CD4-positive, alpha-beta memory T cell (primary cell): ENCODE data around the gene ADH4. TPM values are rescaled to one million over a fixed set of nuclear protein-coding genes. Genes with fewer than 3 reads are reported as not detected.

ENCODE experiments used
- CTCF ChIA-PET: fragments of 350-600 bp; sonication (Branson Sonifier 250); formaldehyde crosslinking; loops from one replicate; lab custom pipeline; 2021; ENCODE audit warnings: inconsistent platforms; ENCODE audit not compliant: partially characterized antibody; lab: Charles Lee
- POLR2A ChIA-PET: fragments of 350-600 bp; sonication (Branson Sonifier 250); formaldehyde crosslinking; loops from one replicate; lab custom pipeline; 2021; ENCODE audit not compliant: partially characterized antibody; lab: Charles Lee
- DNase-seq, 5 donors: peaks; one replicate each; pipeline versions ENCODE4 v3.0.0 to v3.0.0-alpha.2; 2020 to 2022; ENCODE audit warnings: mixed read lengths in 1 of 5
- H3K27ac ChIP-seq: one replicate; pipeline ENCODE4 v1.7.0; 2013; ENCODE audit warnings: low read depth, low read length
- H3K27me3 ChIP-seq: 2 replicates; pipeline ENCODE4 v1.7.0; 2013; ENCODE audit warnings: mild to moderate bottlenecking, low read length, moderate library complexity; ENCODE audit not compliant: insufficient read depth
- H3K36me3 ChIP-seq: 2 replicates; pipeline ENCODE4 v1.7.0; 2013; ENCODE audit warnings: mild to moderate bottlenecking, low read length, moderate library complexity; ENCODE audit not compliant: insufficient read depth
- H3K4me1 ChIP-seq: 2 replicates; pipeline ENCODE4 v1.7.0; 2013; ENCODE audit warnings: mild to moderate bottlenecking, low read length, moderate library complexity; ENCODE audit not compliant: insufficient read depth
- H3K4me3 ChIP-seq, 2 donors: one replicate each; pipeline ENCODE4 v1.7.0; 2013; ENCODE audit warnings: low read length in 2 of 2, mild to moderate bottlenecking in 1 of 2
- H3K9me3 ChIP-seq, 2 donors: one replicate each; pipeline ENCODE4 v1.7.0; 2013; ENCODE audit warnings: low read length in 2 of 2, control low read depth in 1 of 2; ENCODE audit not compliant: control insufficient read depth in 1 of 2
- H3K27ac Mint-ChIP-seq, 7 donors: one replicate each; pipeline ENCODE4 v1.8.0; 2020 to 2021; ENCODE audit warnings: mixed read lengths in 7 of 7, mild to moderate bottlenecking in 6 of 7, inconsistent platforms in 3 of 7, moderate library complexity in 3 of 7
- H3K27me3 Mint-ChIP-seq, 2 donors: one replicate each; pipeline ENCODE4 v1.8.0; 2020 to 2021; ENCODE audit warnings: mixed read lengths in 2 of 2
- H3K36me3 Mint-ChIP-seq, 2 donors: one replicate each; pipeline ENCODE4 v1.8.0; 2020 to 2021; ENCODE audit warnings: mixed read lengths in 2 of 2, inconsistent platforms in 1 of 2, mild to moderate bottlenecking in 1 of 2
- H3K4me1 Mint-ChIP-seq, 4 donors: one replicate each; pipeline ENCODE4 v1.8.0; 2020 to 2021; ENCODE audit warnings: mixed read lengths in 4 of 4, mild to moderate bottlenecking in 1 of 4
- H3K4me3 Mint-ChIP-seq, 8 donors: one replicate each; pipeline ENCODE4 v1.8.0; 2020 to 2021; ENCODE audit warnings: mixed read lengths in 8 of 8, mild to moderate bottlenecking in 7 of 8, moderate library complexity in 6 of 8, inconsistent platforms in 3 of 8
- H3K9me3 Mint-ChIP-seq, 8 donors: one replicate each; pipeline ENCODE4 v1.8.0; 2020 to 2021; ENCODE audit warnings: mixed read lengths in 8 of 8, mild to moderate bottlenecking in 5 of 8, inconsistent platforms in 3 of 8, moderate library complexity in 1 of 8
- intact Hi-C: fragments of 100-400 bp; cut with micrococcal nuclease; formaldehyde crosslinking; loops from one replicate; pipeline ENCODE4 v1.15.1; 2023
- polyA plus RNA-seq, 2 donors: library from polyadenylated mRNA; unstranded; fragments of 300-500 nt; fragmentation: Illumina TruSeq; gene quantifications; one replicate each; pipeline ENCODE4 v1.2.3, GENCODE V29; 2021
- total RNA-seq, 2 experiments: library from RNA; stranded (reverse); gene quantifications; one replicate each; pipeline ENCODE4 v1.2.3, GENCODE V29; 2021

Gene ADH4
- total and polyA plus RNA-seq, 4 experiments from 2014 or later = not detected

- H3K27ac Mint-ChIP-seq = no peak overlapping the region
- no peaks in the 10 kb centered on the region for H3K4me1 ChIP-seq
- no peak overlapping the region for H3K4me3 ChIP-seq
- H3K4me1 Mint-ChIP-seq = peaks cover 5 to 12% (median 11%) of the 10 kb centered on the region in 4 donors
- no peaks in the 10 kb centered on the region for H3K9me3 ChIP-seq
- H3K4me3 Mint-ChIP-seq = no peak overlapping the region
- no peaks in the 10 kb centered on the region for H3K27me3 ChIP-seq
- no peaks in the 10 kb centered on the region for H3K9me3 Mint-ChIP-seq
- ChIA-PET CTCF (interaction anchor here (2.7 kb wide), 1 partner anchor 20 kb away, joined by 13 read pairs; no protein-coding TSS in a partner anchor), POLR2A (interaction anchor here (1.0 kb wide), 1 partner anchor 12 kb away, joined by 3 read pairs; the partner anchor contains the start of gene ADH5)
- H3K27ac ChIP-seq = no peak overlapping the region
- intact Hi-C loops = no loop called here
- H3K27me3 Mint-ChIP-seq = no peaks in the 10 kb centered on the region
- H3K36me3 Mint-ChIP-seq = peaks cover 53 to 83% of the 10 kb centered on the region in 2 donors
- H3K36me3 ChIP-seq = peaks cover 60% of the 10 kb centered on the region
- DNase-seq = no peak
Observed at GRCh38 chr4:99077177-99077576, 66.9 kb downstream of the ADH4 start.

DNA sequence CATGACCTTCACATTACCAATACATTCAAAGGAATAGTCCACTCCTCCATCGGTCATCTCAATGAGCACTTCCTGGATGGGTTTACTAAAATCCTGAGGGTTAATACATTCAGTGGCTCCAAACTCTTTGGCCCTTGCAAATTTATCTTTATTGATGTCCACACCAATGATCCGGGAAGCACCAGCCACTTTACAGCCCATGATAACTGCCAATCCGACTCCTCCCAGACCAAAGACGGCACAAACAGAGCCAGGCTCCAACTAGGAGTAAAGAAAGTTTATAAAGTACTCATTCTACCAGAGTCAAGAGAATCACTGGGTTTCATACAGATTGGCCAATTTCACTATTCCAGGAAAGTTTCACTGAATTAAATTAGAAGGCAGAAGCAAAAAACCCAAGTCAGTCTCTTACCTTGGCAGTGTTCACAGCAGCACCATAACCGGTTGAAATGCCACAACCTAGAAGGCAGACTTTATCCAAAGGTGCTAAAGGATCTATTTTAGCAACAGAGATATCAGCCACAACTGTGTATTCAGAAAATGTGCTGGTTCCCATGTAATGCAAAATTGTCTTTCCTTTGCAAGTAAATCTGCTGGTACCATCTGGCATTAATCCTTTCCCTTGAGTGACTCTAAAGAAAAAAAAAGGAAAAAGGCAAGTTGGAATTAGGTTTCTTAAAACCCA is 67.7 kb downstream of the ADH4 start:
- DNase-seq = no peak
- ChIA-PET CTCF (interaction anchor here (1.3 kb wide), 1 partner anchor 81 kb away, joined by 3 read pairs; the partner anchor contains the start of gene METAP1), POLR2A (no interaction called here)
- Histone ChIP-seq H3K36me3 (peaks cover 58% of the 10 kb centered on the region), H3K4me3 (no peak overlapping the region), H3K9me3 (no peaks in the 10 kb centered on the region), H3K27me3 (no peaks in the 10 kb centered on the region), H3K27ac (no peak overlapping the region), H3K4me1 (no peaks in the 10 kb centered on the region)
- Mint-ChIP-seq H3K4me3 (no peak overlapping the region), H3K36me3 (peaks cover 52 to 83% of the 10 kb centered on the region in 2 donors), H3K9me3 (no peaks in the 10 kb centered on the region), H3K4me1 (peaks cover 5 to 9% (median 5%) of the 10 kb centered on the region in 4 donors), H3K27ac (peak overlapping the region in 4 of 7 donors; percentile 27 to 37 (median 36)), H3K27me3 (no peaks in the 10 kb centered on the region)
- intact Hi-C loops = no loop called here

DNA sequence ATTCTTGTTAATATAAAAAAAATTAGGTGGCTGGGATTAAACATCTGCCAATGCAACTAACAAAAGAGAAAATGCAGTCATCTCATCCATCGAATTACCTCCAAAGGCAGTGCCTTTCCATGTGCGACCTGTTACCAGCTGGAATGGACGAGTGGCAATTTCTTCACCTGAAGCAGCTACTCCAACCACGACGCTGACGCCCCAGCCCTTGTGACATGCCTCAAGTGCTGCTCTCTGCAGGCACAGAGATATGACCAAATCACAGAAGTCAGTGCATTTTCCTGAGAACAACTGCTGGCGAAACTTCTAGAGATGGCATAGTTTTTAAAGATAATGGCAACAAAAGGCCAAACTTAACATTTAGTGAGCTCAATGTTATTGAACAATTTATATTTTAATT is 69.3 kb downstream of the ADH4 start:
- Mint-ChIP-seq H3K36me3 (peaks cover 47 to 80% of the 10 kb centered on the region in 2 donors), H3K4me3 (no peak overlapping the region), H3K27ac (peak overlapping the region in 2 of 7 donors; percentile 23 to 29), H3K4me1 (peaks cover under 1 to 5% (median 3%) of the 10 kb centered on the region in 4 donors), H3K9me3 (no peaks in the 10 kb centered on the region), H3K27me3 (no peaks in the 10 kb centered on the region)
- no peak overlapping the region for H3K4me3 ChIP-seq
- no peak overlapping the region for H3K27ac ChIP-seq
- no peaks in the 10 kb centered on the region for H3K27me3 ChIP-seq
- intact Hi-C loops = no loop called here
- H3K4me1 ChIP-seq = no peaks in the 10 kb centered on the region
- no peaks in the 10 kb centered on the region for H3K9me3 ChIP-seq
- ChIA-PET POLR2A (interaction anchor here (1.0 to 2.6 kb wide), 2 partner anchors 11 to 14 kb away, joined by 3 to 8 read pairs; partner anchors contain the start of gene ADH5), CTCF (interaction anchor here (1.1 to 2.7 kb wide), 2 partner anchors 79 to 330 kb away, joined by 3 to 8 read pairs; partner anchors contain the start of gene METAP1)
- no peak for DNase-seq
- peaks cover 54% of the 10 kb centered on the region for H3K36me3 ChIP-seq

Other genes with a start within 250 kb of the ADH4 start
- 10 to 100 TPM; 58.2 to 62.5 TPM for gene EIF4E, start 215.2 kb downstream of the ADH4 start, total RNA-seq
- 10 to 100 TPM; 71.0 to 93.3 TPM for gene EIF4E, start 215.2 kb downstream of the ADH4 start, polyA plus RNA-seq
- gene METAP1, start 148.6 kb downstream of the ADH4 start, total RNA-seq = 10 to 100 TPM; 36.4 to 36.7 TPM
- 10 to 100 TPM; 33.5 to 33.6 TPM for gene METAP1, start 148.6 kb downstream of the ADH4 start, polyA plus RNA-seq
- 10 to 100 TPM; 75.6 to 80.5 TPM for gene ADH5, start 55.5 kb downstream of the ADH4 start, total RNA-seq
- 100 to 1,000 TPM; 142 to 171 TPM for gene ADH5, start 55.5 kb downstream of the ADH4 start, polyA plus RNA-seq
- not detected for gene ADH6, start 74.9 kb upstream of the ADH4 start, total RNA-seq
- gene ADH6, start 74.9 kb upstream of the ADH4 start, polyA plus RNA-seq = not detected
- not detected for gene ADH1A, start 146.7 kb upstream of the ADH4 start, total RNA-seq
- not detected for gene ADH1A, start 146.7 kb upstream of the ADH4 start, polyA plus RNA-seq
- gene ADH1B, start 177.1 kb upstream of the ADH4 start, total RNA-seq = not detected
- not detected for gene ADH1B, start 177.1 kb upstream of the ADH4 start, polyA plus RNA-seq
- not detected for gene ADH1C, start 208.4 kb upstream of the ADH4 start, total RNA-seq
- gene ADH1C, start 208.4 kb upstream of the ADH4 start, polyA plus RNA-seq = not detected